Thyroid gland (tissue), 4 donors: ENCODE data around the gene TXK.

Experiments used
- POLR2A ChIP-seq, 2 donors: fragments of 450-650 bp; IDR thresholded peaks; one replicate each; pipeline ENCODE4 v1.6.1; 2017; ENCODE audit warnings: antibody characterized with exemption in 2 of 2, mild to moderate bottlenecking in 2 of 2, moderate library complexity in 1 of 2
- TF ChIP-seq, protein P1 (sequence below), 6 experiments: fragments of 200-600 bp in 3 of 6; fragments of 450-650 bp in 3 of 6; sonication (generic) in 3 of 6; IDR thresholded peaks; one replicate each; pipeline ENCODE4 v1.5.1; 2016 to 2019; ENCODE audit warnings: antibody characterized with exemption in 6 of 6, mild to moderate bottlenecking in 2 of 6, inconsistent platforms in 1 of 6, moderate library complexity in 1 of 6

DNA sequence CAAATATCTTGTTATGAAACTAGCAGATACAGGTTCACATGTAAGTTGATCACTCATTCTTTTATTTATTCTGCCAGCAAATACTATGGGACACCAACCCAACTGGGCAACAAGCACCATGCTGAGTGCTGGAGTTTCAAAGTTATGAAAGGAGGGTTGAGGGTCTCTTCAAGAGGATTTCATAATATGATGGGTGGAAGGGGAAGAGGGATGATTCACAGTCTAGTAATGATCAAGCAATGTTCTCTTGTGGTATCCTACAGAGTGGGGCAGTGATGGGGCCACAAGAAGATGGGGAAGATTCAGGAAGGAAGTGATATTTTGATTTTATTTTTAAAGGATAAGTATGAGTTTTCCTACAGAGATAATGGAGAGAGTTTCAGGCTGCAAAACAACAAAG lies 46.2 kb upstream of the TXK start:
- TF ChIP-seq, protein P1, sequence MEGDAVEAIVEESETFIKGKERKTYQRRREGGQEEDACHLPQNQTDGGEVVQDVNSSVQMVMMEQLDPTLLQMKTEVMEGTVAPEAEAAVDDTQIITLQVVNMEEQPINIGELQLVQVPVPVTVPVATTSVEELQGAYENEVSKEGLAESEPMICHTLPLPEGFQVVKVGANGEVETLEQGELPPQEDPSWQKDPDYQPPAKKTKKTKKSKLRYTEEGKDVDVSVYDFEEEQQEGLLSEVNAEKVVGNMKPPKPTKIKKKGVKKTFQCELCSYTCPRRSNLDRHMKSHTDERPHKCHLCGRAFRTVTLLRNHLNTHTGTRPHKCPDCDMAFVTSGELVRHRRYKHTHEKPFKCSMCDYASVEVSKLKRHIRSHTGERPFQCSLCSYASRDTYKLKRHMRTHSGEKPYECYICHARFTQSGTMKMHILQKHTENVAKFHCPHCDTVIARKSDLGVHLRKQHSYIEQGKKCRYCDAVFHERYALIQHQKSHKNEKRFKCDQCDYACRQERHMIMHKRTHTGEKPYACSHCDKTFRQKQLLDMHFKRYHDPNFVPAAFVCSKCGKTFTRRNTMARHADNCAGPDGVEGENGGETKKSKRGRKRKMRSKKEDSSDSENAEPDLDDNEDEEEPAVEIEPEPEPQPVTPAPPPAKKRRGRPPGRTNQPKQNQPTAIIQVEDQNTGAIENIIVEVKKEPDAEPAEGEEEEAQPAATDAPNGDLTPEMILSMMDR (IDR thresholded peaks at IDR 0.05): no peak
- no peak for TF ChIP-seq POLR2A (IDR thresholded peaks at IDR 0.05)
